Fibroblast of skin of back (primary cell): ENCODE data around the gene MUC15. TPM values are rescaled to one million over a fixed set of nuclear protein-coding genes. Genes with fewer than 3 reads are reported as not detected.
"Not testable (repeated sequence)": the region's sequence is repeated elsewhere in the genome, so short reads cannot be mapped to it uniquely, and the experiment has no call there.

Experiments used
- DNase-seq: peaks from one replicate; pipeline ENCODE4 v3.0.0-alpha.2; 2013
- polyA plus RNA-seq, 2 experiments: library from polyadenylated mRNA; unstranded; fragments of 120-200 nt; gene quantifications; one replicate each; pipeline ENCODE4 v1.2.1, GENCODE V29; 2013; ENCODE audit not compliant: insufficient read length in 2 of 2

The MUC15 gene
- not detected for polyA plus RNA-seq (2013, experiment 1 of 2; ENCODE audit: insufficient read length)
- polyA plus RNA-seq (2013, experiment 2 of 2; ENCODE audit: insufficient read length): not detected

GRCh38 chr11:26571861-26572654 lies at the start of gene MUC15:
MUC15 (minus strand) TSS chr11:26572263; CDS start chr11:26567094, 5,169 bp downstream.
- DNase-seq: no peak

- DNase-seq: peak; percentile 91
Observed at GRCh38 chr11:26621132-26621531, 49.1 kb upstream of the MUC15 start.

GRCh38 chr11:26620282-26621045 lies 48.4 kb upstream of the MUC15 start:
- no peak for DNase-seq

- no peak for DNase-seq
Observed at GRCh38 chr11:26618441-26618840, 46.4 kb upstream of the MUC15 start.

- no peak for DNase-seq
Observed at GRCh38 chr11:26613759-26614158, 41.7 kb upstream of the MUC15 start.

- DNase-seq: no peak
Observed at GRCh38 chr11:26608507-26609146, 36.6 kb upstream of the MUC15 start.

- DNase-seq: no peak
Observed at GRCh38 chr11:26607725-26608506, 35.9 kb upstream of the MUC15 start.

- DNase-seq: no peak
Observed at GRCh38 chr11:26599876-26600434, 27.9 kb upstream of the MUC15 start.

- peak; percentile 21 for DNase-seq
Observed at GRCh38 chr11:26599425-26599824, 27.4 kb upstream of the MUC15 start.

- no peak for DNase-seq
Observed at GRCh38 chr11:26597899-26598298, 25.8 kb upstream of the MUC15 start.

GRCh38 chr11:26597049-26597689 lies 25.1 kb upstream of the MUC15 start:
- DNase-seq: not testable (repeated sequence)

GRCh38 chr11:26595207-26595865 lies 23.3 kb upstream of the MUC15 start:
- not testable (repeated sequence) for DNase-seq

GRCh38 chr11:26593691-26594090 lies 21.6 kb upstream of the MUC15 start:
- DNase-seq: no peak

GRCh38 chr11:26587073-26587472 lies 15.0 kb upstream of the MUC15 start:
- DNase-seq: no peak

- DNase-seq: no peak
Observed at GRCh38 chr11:26584818-26585217, 12.8 kb upstream of the MUC15 start.

GRCh38 chr11:26583550-26583949 lies 11.5 kb upstream of the MUC15 start:
- peak; percentile 1 for DNase-seq

GRCh38 chr11:26580929-26581328 lies 8.9 kb upstream of the MUC15 start:
- DNase-seq: peak; percentile 31

- no peak for DNase-seq
Observed at GRCh38 chr11:26579683-26580082, 7.6 kb upstream of the MUC15 start.

GRCh38 chr11:26578998-26579661 lies 7.1 kb upstream of the MUC15 start:
- peak; percentile 30 for DNase-seq

- DNase-seq: no peak
Observed at GRCh38 chr11:26575946-26576345, 3.9 kb upstream of the MUC15 start.
